Erythroblast (primary cell): ENCODE data around the gene PITPNC1.

Source experiments
- GATA1 ChIP-seq: IDR thresholded peaks from 2 replicates; pipeline ENCODE4 v1.6.1; 2011; ENCODE audit warnings: low read depth, mild to moderate bottlenecking, control low read depth, low read length, moderate library complexity
- POLR2A ChIP-seq: IDR thresholded peaks from 2 replicates; pipeline ENCODE4 v1.6.1; 2011; ENCODE audit warnings: mild to moderate bottlenecking, low read length

DNA sequence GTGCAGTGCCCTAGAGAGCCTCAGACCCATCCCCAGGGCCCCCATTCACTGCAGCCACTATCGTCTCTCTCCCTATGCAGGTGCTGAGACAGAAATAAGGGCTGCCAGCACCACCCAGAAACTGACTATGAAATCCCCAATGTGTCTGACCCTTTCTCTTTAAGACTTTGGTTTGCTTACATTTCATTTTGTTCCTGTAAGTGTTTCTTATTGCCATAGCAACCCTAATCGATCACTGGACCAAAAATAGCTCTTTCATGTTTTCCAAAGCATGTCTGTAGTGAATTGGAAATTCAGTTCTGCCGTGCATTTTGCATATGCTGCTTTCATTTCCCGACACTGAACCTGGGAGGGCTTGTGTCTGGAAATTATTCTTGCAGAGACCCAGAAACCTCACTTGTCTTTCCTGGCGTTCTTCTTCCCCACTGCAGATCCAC, 192.0 kb downstream of the PITPNC1 start:
- TF ChIP-seq POLR2A, result no peak
- TF ChIP-seq GATA1, result no peak
